IMR-90 (cell line): Measurements from ENCODE around the gene BRIP1. TPM values are rescaled to one million over a fixed set of nuclear protein-coding genes. Genes with fewer than 3 reads are reported as not detected.
A peak's percentile ranks its signal among the peaks of the same experiment; 100 is the strongest.

Experiments
- ATAC-seq: fragments of 200-7000 bp; cut with Tn5 transposase; 2 replicates; pipeline ENCODE4 v1.9.1; 2020; ENCODE audit warnings: low read depth, mild to moderate bottlenecking, moderate library complexity
- BruUV-seq: library from RNA; stranded (reverse); fragments of 400-500 nt; replicated peaks from 2 replicates; lab custom pipeline; 2021; lab: Mats Ljungman, UMichigan
- CTCF ChIA-PET: fragments of 300-600 bp; formaldehyde crosslinking; extraction: SDS; loops from one replicate; lab custom pipeline; 2021; ENCODE audit warnings: antibody characterized with exemption; lab: Yijun Ruan, JAX
- POLR2A ChIA-PET: fragments of 300-600 bp; sonication (Branson Sonifier 250); formaldehyde crosslinking; loops from one replicate; lab custom pipeline; 2022; ENCODE audit warnings: antibody characterized with exemption; ENCODE audit not compliant: unreplicated experiment; lab: Charles Lee
- DNase-seq: peaks from one replicate; pipeline ENCODE4 v3.0.0; 2013
- H2AFZ ChIP-seq: replicated peaks from 2 replicates; pipeline ENCODE3; 2013; ENCODE audit warnings: low read length, mild to moderate bottlenecking; ENCODE audit not compliant: poor library complexity
- H2AK5ac ChIP-seq: 2 replicates; pipeline ENCODE4 v1.6.1; 2013; ENCODE audit warnings: low read depth, low read length, inconsistent platforms
- H2AK9ac ChIP-seq: replicated peaks from 2 replicates; pipeline ENCODE3; 2013; ENCODE audit warnings: mild to moderate bottlenecking, low read depth, low read length, moderate library complexity; ENCODE audit not compliant: poor library complexity
- H2BK120ac ChIP-seq: 2 replicates; pipeline ENCODE4 v1.6.1; 2013; ENCODE audit warnings: low read depth, low read length, inconsistent platforms
- H2BK15ac ChIP-seq: 3 replicates; pipeline ENCODE4 v1.6.1; 2013; ENCODE audit warnings: low read depth, low read length, inconsistent platforms
- H2BK20ac ChIP-seq: 2 replicates; pipeline ENCODE4 v1.6.1; 2013; ENCODE audit warnings: low read depth, mild to moderate bottlenecking, inconsistent platforms, low read length, moderate library complexity
- H2BK5ac ChIP-seq: 2 replicates; pipeline ENCODE4 v1.6.1; 2013; ENCODE audit warnings: mild to moderate bottlenecking, low read depth, low read length, inconsistent platforms; ENCODE audit not compliant: poor library complexity, severe bottlenecking
- H3K14ac ChIP-seq: replicated peaks from 2 replicates; pipeline ENCODE4 v1.6.1; 2013; ENCODE audit warnings: low read depth, low read length, inconsistent platforms
- H3K18ac ChIP-seq: 2 replicates; pipeline ENCODE4 v1.6.1; 2013; ENCODE audit warnings: low read depth, low read length, control low read depth
- H3K23ac ChIP-seq: 2 replicates; pipeline ENCODE4 v1.6.1; 2013; ENCODE audit warnings: low read depth, low read length, inconsistent platforms
- H3K27ac ChIP-seq: 2 replicates; pipeline ENCODE4 v1.5.1; 2013; ENCODE audit warnings: mild to moderate bottlenecking, control low read depth, low read length; ENCODE audit not compliant: insufficient read depth
- H3K27me3 ChIP-seq: 2 replicates; pipeline ENCODE4 v1.6.1; 2013; ENCODE audit warnings: low read length; ENCODE audit not compliant: control insufficient read depth, insufficient read depth
- H3K36me3 ChIP-seq: 2 replicates; pipeline ENCODE4 v1.6.1; 2013; ENCODE audit warnings: low read length, mixed read lengths; ENCODE audit not compliant: control insufficient read depth, insufficient read depth
- H3K4ac ChIP-seq: 2 replicates; pipeline ENCODE4 v1.6.1; 2013; ENCODE audit warnings: low read depth, low read length, inconsistent platforms
- H3K4me1 ChIP-seq: 2 replicates; pipeline ENCODE4 v1.6.1; 2013; ENCODE audit warnings: low read length, mixed read lengths; ENCODE audit not compliant: control insufficient read depth, insufficient read depth
- H3K4me2 ChIP-seq: 2 replicates; pipeline ENCODE4 v1.6.1; 2013; ENCODE audit warnings: low read depth, mild to moderate bottlenecking, control low read depth, low read length, moderate library complexity
- H3K4me3 ChIP-seq: 2 replicates; pipeline ENCODE4 v1.5.1; 2013; ENCODE audit warnings: low read depth, mild to moderate bottlenecking, control low read depth, low read length, moderate library complexity; ENCODE audit not compliant: insufficient read depth
- H3K56ac ChIP-seq: 2 replicates; pipeline ENCODE4 v1.6.1; 2013; ENCODE audit warnings: low read length, inconsistent platforms; ENCODE audit not compliant: insufficient read depth; ENCODE audit errors: extremely low read depth
- H3K79me1 ChIP-seq, 2 experiments: 2 replicates each; pipeline ENCODE4 v1.6.1; 2013; ENCODE audit warnings: low read length in 2 of 2, inconsistent platforms in 1 of 2, low read depth in 1 of 2
- H3K9ac ChIP-seq: 2 replicates; pipeline ENCODE4 v1.6.1; 2013; ENCODE audit warnings: low read depth, low read length, control low read depth
- H3K9me1 ChIP-seq: 2 replicates; pipeline ENCODE4 v1.6.1; 2013; ENCODE audit warnings: low read length, inconsistent platforms; ENCODE audit not compliant: insufficient read depth
- H3K9me3 ChIP-seq: 2 replicates; pipeline ENCODE4 v1.6.1; 2013; ENCODE audit warnings: low read length; ENCODE audit not compliant: control insufficient read depth, insufficient read depth
- H4K20me1 ChIP-seq: 2 replicates; pipeline ENCODE4 v1.6.1; 2013; ENCODE audit warnings: low read length, inconsistent platforms; ENCODE audit not compliant: insufficient read depth
- H4K5ac ChIP-seq: 2 replicates; pipeline ENCODE4 v1.6.1; 2013; ENCODE audit warnings: mild to moderate bottlenecking, low read depth, low read length, control low read depth
- H4K8ac ChIP-seq, 2 experiments: 2 replicates each; pipeline ENCODE4 v1.6.1; 2013; ENCODE audit warnings: low read depth in 2 of 2, low read length in 2 of 2, control low read depth in 1 of 2, inconsistent platforms in 1 of 2
- H4K91ac ChIP-seq: 2 replicates; pipeline ENCODE4 v1.6.1; 2013; ENCODE audit warnings: low read depth, low read length, inconsistent platforms; ENCODE audit not compliant: insufficient read depth
- BHLHE40 ChIP-seq: fragments of 150-350 bp; IDR thresholded peaks from 2 replicates; pipeline ENCODE4 v1.6.1; 2016; ENCODE audit warnings: mild to moderate bottlenecking, low read depth, low read length
- CEBPB ChIP-seq: IDR thresholded peaks from 2 replicates; pipeline ENCODE4 v1.6.1; 2012; ENCODE audit warnings: low read depth, low read length, improper control_type of control experiment
- CHD1 ChIP-seq: IDR thresholded peaks from 2 replicates; pipeline ENCODE4 v1.6.1; 2012; ENCODE audit warnings: low read depth, low read length, improper control_type of control experiment
- CTCF ChIP-seq: conservative IDR thresholded peaks from 2 replicates; pipeline ENCODE4 v1.5.1; 2012; ENCODE audit warnings: mild to moderate bottlenecking, low read depth, low read length, improper control_type of control experiment
- ELK1 ChIP-seq: fragments of 150-350 bp; IDR thresholded peaks from 2 replicates; pipeline ENCODE4 v1.6.1; 2016; ENCODE audit warnings: low read depth, mild to moderate bottlenecking, low read length, moderate library complexity, borderline replicate concordance
- FOS ChIP-seq: fragments of 150-350 bp; IDR thresholded peaks from 2 replicates; pipeline ENCODE4 v1.6.1; 2016; ENCODE audit warnings: low read depth, low read length
- MXI1 ChIP-seq: IDR thresholded peaks from 2 replicates; pipeline ENCODE4 v1.6.1; 2012; ENCODE audit warnings: low read depth, mild to moderate bottlenecking, low read length, moderate library complexity, borderline replicate concordance
- NFE2L2 ChIP-seq: fragments of 150-350 bp; IDR thresholded peaks from 2 replicates; pipeline ENCODE4 v1.6.1; 2016; ENCODE audit warnings: low read depth, mild to moderate bottlenecking, low read length
- POLR2A ChIP-seq: IDR thresholded peaks from 2 replicates; pipeline ENCODE4 v1.6.1; 2012; ENCODE audit warnings: mild to moderate bottlenecking, low read depth, low read length
- RAD21 ChIP-seq: IDR thresholded peaks from 2 replicates; pipeline ENCODE4 v1.6.1; 2012; ENCODE audit warnings: low read length, improper control_type of control experiment
- RCOR1 ChIP-seq: IDR thresholded peaks from 2 replicates; pipeline ENCODE4 v1.6.1; 2012; ENCODE audit warnings: mild to moderate bottlenecking, low read length, improper control_type of control experiment; ENCODE audit not compliant: insufficient replicate concordance
- RFX5 ChIP-seq: IDR thresholded peaks from 2 replicates; pipeline ENCODE4 v1.8.0; 2012; ENCODE audit warnings: low read depth, mild to moderate bottlenecking, low read length, moderate library complexity
- SMC3 ChIP-seq: fragments of 150-350 bp; IDR thresholded peaks from 2 replicates; pipeline ENCODE4 v1.6.1; 2016; ENCODE audit warnings: low read depth, mild to moderate bottlenecking, antibody characterized with exemption, low read length, moderate library complexity
- dilution Hi-C: fragments of 300-500 bp; cut with HindIII; formaldehyde crosslinking; loops from one replicate; pipeline ENCODE4 v1.14.3; 2018; ENCODE audit warnings: low sequenced_read_pairs; ENCODE audit not compliant: unreplicated experiment
- in situ Hi-C: fragments of 300-500 bp; cut with MboI; formaldehyde crosslinking; loops from 3 replicates; pipeline ENCODE4 v1.14.3; 2019; ENCODE audit warnings: low sequenced_read_pairs, inconsistent platforms, mixed read lengths
- intact Hi-C: fragments of 100-400 bp; cut with micrococcal nuclease; formaldehyde crosslinking; loops from 2 replicates; pipeline ENCODE4 v1.10.0; 2022
- polyA plus RNA-seq, 3 experiments: library from polyadenylated mRNA; depleted of rRNA; stranded (reverse); fragments of >200 nt; gene quantifications; 2 replicates each; pipeline ENCODE4 v1.2.3, GENCODE V29; 2012; ENCODE audit warnings: low replicate concordance in 1 of 3
- total RNA-seq: library from RNA; depleted of rRNA; stranded (reverse); fragments of >200 nt; gene quantifications from 2 replicates; pipeline ENCODE4 v1.2.3, GENCODE V29; 2012

Gene BRIP1
- total and polyA plus RNA-seq, 2 of the 4 experiments (the other 2 are of a cell fraction), result 6.1 to 19.7 TPM

DNA sequence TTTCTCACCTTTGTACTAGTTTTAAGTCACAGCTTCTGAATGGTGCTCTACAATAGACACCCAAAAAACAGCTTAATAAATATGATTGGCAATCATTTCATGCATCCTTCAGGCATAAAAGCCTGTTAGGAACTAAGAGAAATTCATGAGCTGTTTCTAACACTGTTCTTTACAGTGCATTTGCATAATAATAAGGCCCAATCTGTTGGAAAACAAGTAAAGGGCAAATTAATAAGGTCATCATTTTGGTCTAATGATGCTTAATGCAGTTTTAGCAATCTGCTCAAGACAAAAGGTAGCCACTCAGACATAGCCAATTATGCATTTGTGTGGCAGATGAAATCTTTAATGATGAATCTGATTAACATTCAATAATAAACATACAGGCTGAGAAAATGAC is 216.8 kb downstream of the BRIP1 start:
- Histone ChIP-seq H4K20me1 (no peaks in the 10 kb centered on the region), H2AK9ac (no peak overlapping the region), H3K9ac (no peak overlapping the region), H2AFZ (no peak overlapping the region), H3K4me2 (no peak overlapping the region), H3K4ac (peak overlapping the region; percentile 62; the same call in 1 of the 2 replicates), H3K56ac (peak overlapping the region; percentile 52; the same call in 1 of the 2 replicates), H3K4me1 (peaks cover 1% of the 10 kb centered on the region; the same call in 1 of the 2 replicates), H3K14ac (peak overlapping the region; percentile 63), H4K5ac (no peak overlapping the region; the same call in 1 of the 2 replicates), H3K9me3 (peaks cover 6% of the 10 kb centered on the region; the same call in 1 of the 2 replicates), H3K27me3 (no peaks in the 10 kb centered on the region), H2BK120ac (peak overlapping the region; percentile 92), H3K23ac (peak overlapping the region; percentile 80), H2AK5ac (peak overlapping the region; percentile 25; the same call in 1 of the 2 replicates), H2BK20ac (peak overlapping the region; percentile 89), H3K27ac (peak overlapping the region; percentile 17; the same call in 1 of the 2 replicates), H3K18ac (peak overlapping the region; percentile 30; the same call in 1 of the 2 replicates), H2BK5ac (peak overlapping the region; percentile 57), H3K79me1 (no peaks in the 10 kb centered on the region), H3K4me3 (no peak overlapping the region), H3K36me3 (no peaks in the 10 kb centered on the region), H4K8ac (peak overlapping the region; percentile 77 to 89; a peak in 3 of 4 replicates), H2BK15ac (0 out of 3 replicates have a peak overlapping the region, but pooled peaks have one; percentile 67), H3K9me1 (no peaks in the 10 kb centered on the region; the same call in 1 of the 2 replicates), H4K91ac (peak overlapping the region; percentile 78)
- intact Hi-C loops (no loop called here), dilution Hi-C loops (no loop called here), in situ Hi-C loops (loop anchor here (25.0 kb wide), 1 partner anchor 416 kb away; the partner anchor contains the start of gene MED13)
- TF ChIP-seq ELK1 (no peak), NFE2L2 (no peak), CHD1 (no peak), SMC3 (no peak), RFX5 (no peak), BHLHE40 (no peak), POLR2A (no peak), RAD21 (no peak), CTCF (no peak), FOS (no peak), CEBPB (no peak), RCOR1 (no peak), MXI1 (no peak)
- POLR2A ChIA-PET, result no interaction called here
- no peak for DNase-seq
- ATAC-seq, result no peak
- BruUV-seq, result no TSS peak
- CTCF ChIA-PET, result interaction anchor here (1.1 kb wide), 1 partner anchor 10 kb away, joined by 4 read pairs; no protein-coding TSS in a partner anchor
